ENCODE data around the gene RUNDC1.
"Not testable (repeated sequence)": the region's sequence is repeated elsewhere in the genome, so short reads cannot be mapped to it uniquely, and the experiment has no call there.

RUNDC1 gene

GRCh38 chr17:42992872-42993271 is 12.5 kb downstream of the RUNDC1 start:
- no peak for DNase-seq

- not testable (repeated sequence) for DNase-seq
These were observed 13.5 kb downstream of the RUNDC1 start for GRCh38 chr17:42993913-42994312.

- no peak for DNase-seq
These were observed 17.1 kb downstream of the RUNDC1 start for GRCh38 chr17:42997390-42997983.

- peak; percentile 100 for DNase-seq
These were observed 17.9 kb downstream of the RUNDC1 start, which contains the start of gene RPL27 for GRCh38 chr17:42997984-42998938. RPL27 (plus strand) TSS chr17:42998419; CDS start chr17:42998751, 332 bp downstream.

GRCh38 chr17:42999003-42999525 is 18.7 kb downstream of the RUNDC1 start:
- DNase-seq = no peak

- DNase-seq = not testable (repeated sequence)
These were observed 20.5 kb downstream of the RUNDC1 start for GRCh38 chr17:43000894-43001293.

GRCh38 chr17:43003542-43004172 is 23.3 kb downstream of the RUNDC1 start:
- peak; percentile 62 for DNase-seq

- peak; percentile 75 for DNase-seq
These were observed 26.5 kb downstream of the RUNDC1 start, which contains the start of gene IFI35 for GRCh38 chr17:43006639-43007551. IFI35 (plus strand) TSS chr17:43006784; CDS start chr17:43006948, 164 bp downstream.

- DNase-seq = no peak
These were observed 30.4 kb downstream of the RUNDC1 start for GRCh38 chr17:43010667-43011308.

- no peak for DNase-seq
These were observed 31.5 kb downstream of the RUNDC1 start for GRCh38 chr17:43011728-43012472.

- DNase-seq = no peak
These were observed 32.9 kb downstream of the RUNDC1 start for GRCh38 chr17:43013296-43013695.

GRCh38 chr17:43014020-43014648 is 33.8 kb downstream of the RUNDC1 start:
- DNase-seq = no peak

- DNase-seq = no peak
These were observed 34.5 kb downstream of the RUNDC1 start for GRCh38 chr17:43014649-43015542.

- DNase-seq = no peak
These were observed 35.2 kb downstream of the RUNDC1 start for GRCh38 chr17:43015579-43015978.

GRCh38 chr17:43016216-43016615 is 35.9 kb downstream of the RUNDC1 start:
- DNase-seq = no peak

- no peak for DNase-seq
These were observed 37.9 kb downstream of the RUNDC1 start for GRCh38 chr17:43018008-43018853.

- no peak for DNase-seq
These were observed 38.6 kb downstream of the RUNDC1 start for GRCh38 chr17:43018932-43019331.

- no peak for DNase-seq
These were observed 39.1 kb downstream of the RUNDC1 start for GRCh38 chr17:43019418-43019817.

All from fibroblast of skin of right quadriceps (primary cell).